ENCODE measurements around the gene ABHD1.

GRCh38 chr2:27079233-27080139 is 44.1 kb upstream of the ABHD1 start:
- TF ChIP-seq POLR2A (IDR thresholded peaks at IDR 0.05; ENCODE audit: low read depth) = no peak
- no peak for TF ChIP-seq CTCF (IDR thresholded peaks at IDR 0.05)
- TF ChIP-seq POLR2AphosphoS5 (IDR thresholded peaks at IDR 0.05) = no peak
